Loucy (cell line): ENCODE results near the gene MAFB.

Experiments used
- EZH2phosphoT487 ChIP-seq: fragments of 200-600 bp; IDR thresholded peaks from 2 replicates; pipeline ENCODE4 v1.6.1; 2018; ENCODE audit warnings: antibody characterized with exemption, mild to moderate bottlenecking, moderate library complexity, borderline replicate concordance
- TF ChIP-seq, protein P1 (sequence below): fragments of 200-600 bp; sonication (generic); conservative IDR thresholded peaks from 2 replicates; pipeline ENCODE4 v1.5.1; 2014; ENCODE audit warnings: mild to moderate bottlenecking, antibody characterized with exemption, low read length

DNA sequence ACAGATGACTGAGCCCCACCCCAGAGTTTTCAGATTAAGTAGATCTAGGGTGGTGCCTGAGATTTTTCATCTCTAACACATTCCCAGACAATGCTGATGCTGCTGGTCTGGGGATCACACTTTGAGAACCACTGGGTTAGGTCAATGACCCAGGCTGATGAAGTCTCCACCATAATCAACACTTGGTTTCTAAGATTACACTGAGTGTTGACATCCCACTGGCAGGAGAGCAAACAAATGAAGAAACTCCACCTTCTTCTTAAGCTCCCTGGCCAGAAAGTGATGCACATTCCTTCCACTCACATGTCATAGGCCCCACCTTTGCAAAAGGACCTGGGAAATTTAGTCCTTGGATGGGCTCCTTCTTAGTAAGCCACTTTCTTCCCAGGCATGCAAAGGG, 53.1 kb downstream of the MAFB start:
- TF ChIP-seq, protein P1, sequence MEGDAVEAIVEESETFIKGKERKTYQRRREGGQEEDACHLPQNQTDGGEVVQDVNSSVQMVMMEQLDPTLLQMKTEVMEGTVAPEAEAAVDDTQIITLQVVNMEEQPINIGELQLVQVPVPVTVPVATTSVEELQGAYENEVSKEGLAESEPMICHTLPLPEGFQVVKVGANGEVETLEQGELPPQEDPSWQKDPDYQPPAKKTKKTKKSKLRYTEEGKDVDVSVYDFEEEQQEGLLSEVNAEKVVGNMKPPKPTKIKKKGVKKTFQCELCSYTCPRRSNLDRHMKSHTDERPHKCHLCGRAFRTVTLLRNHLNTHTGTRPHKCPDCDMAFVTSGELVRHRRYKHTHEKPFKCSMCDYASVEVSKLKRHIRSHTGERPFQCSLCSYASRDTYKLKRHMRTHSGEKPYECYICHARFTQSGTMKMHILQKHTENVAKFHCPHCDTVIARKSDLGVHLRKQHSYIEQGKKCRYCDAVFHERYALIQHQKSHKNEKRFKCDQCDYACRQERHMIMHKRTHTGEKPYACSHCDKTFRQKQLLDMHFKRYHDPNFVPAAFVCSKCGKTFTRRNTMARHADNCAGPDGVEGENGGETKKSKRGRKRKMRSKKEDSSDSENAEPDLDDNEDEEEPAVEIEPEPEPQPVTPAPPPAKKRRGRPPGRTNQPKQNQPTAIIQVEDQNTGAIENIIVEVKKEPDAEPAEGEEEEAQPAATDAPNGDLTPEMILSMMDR: no peak
- TF ChIP-seq EZH2phosphoT487: no peak
